NAMALWA (cell line): ENCODE data around the gene NELFE.
A peak's percentile ranks its signal among the peaks of the same experiment; 100 is the strongest.
"Not testable (repeated sequence)": the region's sequence is repeated elsewhere in the genome, so short reads cannot be mapped to it uniquely, and the experiment has no call there.

Experiments used
- DNase-seq: peaks from one replicate; pipeline ENCODE4 v3.0.0-alpha.2; 2015; ENCODE audit warnings: low spot score

The NELFE gene, protein sequence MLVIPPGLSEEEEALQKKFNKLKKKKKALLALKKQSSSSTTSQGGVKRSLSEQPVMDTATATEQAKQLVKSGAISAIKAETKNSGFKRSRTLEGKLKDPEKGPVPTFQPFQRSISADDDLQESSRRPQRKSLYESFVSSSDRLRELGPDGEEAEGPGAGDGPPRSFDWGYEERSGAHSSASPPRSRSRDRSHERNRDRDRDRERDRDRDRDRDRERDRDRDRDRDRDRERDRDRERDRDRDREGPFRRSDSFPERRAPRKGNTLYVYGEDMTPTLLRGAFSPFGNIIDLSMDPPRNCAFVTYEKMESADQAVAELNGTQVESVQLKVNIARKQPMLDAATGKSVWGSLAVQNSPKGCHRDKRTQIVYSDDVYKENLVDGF

DNA sequence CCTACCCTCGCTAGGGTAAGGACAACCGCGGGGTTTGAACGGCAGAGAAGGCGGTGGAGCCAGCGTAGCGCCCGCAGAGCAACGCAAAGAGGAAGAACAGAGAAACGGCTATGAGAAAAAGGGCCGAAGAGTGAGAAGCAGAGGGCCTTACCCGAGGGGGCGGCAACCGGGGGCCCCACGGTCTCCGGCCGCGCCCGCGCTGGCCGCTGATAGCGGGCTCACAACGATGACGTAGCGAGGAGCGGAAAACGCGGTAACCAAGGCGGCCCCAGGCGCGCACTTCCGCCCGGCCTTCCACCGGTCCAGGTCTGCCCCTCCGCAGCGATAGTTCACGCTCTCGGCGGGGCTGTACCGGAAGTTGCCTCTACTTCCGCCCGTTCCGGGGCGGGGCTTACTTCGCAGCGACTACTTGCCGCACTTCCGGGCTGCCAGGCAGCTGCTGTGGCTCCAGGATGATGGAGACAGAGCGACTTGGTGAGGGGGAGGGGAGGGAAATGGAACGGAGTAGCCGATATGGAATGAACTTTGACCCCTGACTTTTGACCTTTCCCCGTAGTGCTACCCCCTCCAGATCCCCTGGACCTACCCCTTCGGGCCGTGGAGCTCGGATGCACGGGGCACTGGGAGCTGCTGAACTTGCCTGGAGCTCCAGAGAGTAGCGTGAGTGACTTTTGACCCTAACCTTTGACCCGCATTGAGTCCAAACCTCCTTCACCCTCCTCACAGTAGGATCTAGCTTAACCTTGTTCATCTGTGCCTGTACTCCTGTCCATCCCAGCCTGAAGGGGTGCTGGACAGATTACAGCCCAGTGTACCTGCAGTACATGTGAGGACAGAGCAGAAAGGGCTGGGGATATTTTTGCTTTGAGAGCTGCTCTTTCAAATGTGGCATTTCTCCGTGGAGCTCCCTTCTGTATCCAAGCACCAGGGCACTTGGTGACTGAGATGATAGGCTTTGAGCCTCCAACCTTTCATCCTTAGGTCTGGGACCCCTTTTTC is at the start of gene NELFE, which contains the start of gene SKIC2:
TSS of gene NELFE (minus strand) at position 231 of the 999 bp plus-strand sequence. CDS start 525 bp downstream, outside the sequence.
TSS of gene SKIC2 (plus strand) at position 435 of the 999 bp plus-strand sequence. CDS start at position 453, 18 bp downstream.
- DNase-seq, result peak; percentile 98

GRCh38 chr6:32008037-32008436 is 49.3 kb upstream of the NELFE start:
- not testable (repeated sequence) for DNase-seq

- not testable (repeated sequence) for DNase-seq
Observed at GRCh38 chr6:32007086-32007485, 48.3 kb upstream of the NELFE start.

DNA sequence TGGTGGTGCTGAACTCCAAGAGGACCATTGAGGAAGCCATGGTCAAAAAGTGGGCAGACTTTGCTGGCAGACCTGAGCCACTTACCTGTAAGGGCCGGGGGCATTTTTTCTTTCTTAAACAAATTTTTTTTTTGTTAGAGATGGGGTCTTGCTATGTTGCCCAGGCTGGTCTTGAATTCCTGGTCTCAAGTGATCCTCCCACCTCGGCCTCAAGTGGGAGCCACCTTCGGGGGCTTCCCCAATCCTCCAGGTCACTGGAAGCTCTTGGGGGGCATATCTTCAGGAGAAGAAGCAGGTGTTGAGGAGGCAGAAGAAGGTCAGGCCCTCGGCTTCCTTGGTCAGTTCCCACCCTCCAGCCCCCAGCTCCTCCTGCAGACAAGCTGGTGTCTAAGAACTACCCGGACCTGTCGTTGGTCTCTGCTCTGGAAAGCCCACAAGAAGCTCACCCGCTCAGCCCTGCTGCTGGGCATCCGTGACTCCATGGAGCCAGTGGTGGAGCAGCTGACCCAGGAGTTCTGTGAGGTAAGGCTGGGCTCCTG is 47.3 kb upstream of the NELFE start:
- DNase-seq, result not testable (repeated sequence)

DNA sequence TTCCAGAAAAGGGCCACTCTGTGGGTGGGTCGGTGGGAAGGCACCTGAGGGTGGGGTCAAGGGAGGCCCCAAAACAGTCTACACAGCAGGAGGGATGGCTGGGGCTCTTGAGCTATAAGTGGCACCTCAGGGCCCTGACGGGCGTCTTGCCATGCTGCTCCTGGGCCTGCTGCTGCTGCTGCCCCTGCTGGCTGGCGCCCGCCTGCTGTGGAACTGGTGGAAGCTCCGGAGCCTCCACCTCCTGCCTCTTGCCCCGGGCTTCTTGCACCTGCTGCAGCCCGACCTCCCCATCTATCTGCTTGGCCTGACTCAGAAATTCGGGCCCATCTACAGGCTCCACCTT is 46.7 kb upstream of the NELFE start:
- DNase-seq, result not testable (repeated sequence)

DNA sequence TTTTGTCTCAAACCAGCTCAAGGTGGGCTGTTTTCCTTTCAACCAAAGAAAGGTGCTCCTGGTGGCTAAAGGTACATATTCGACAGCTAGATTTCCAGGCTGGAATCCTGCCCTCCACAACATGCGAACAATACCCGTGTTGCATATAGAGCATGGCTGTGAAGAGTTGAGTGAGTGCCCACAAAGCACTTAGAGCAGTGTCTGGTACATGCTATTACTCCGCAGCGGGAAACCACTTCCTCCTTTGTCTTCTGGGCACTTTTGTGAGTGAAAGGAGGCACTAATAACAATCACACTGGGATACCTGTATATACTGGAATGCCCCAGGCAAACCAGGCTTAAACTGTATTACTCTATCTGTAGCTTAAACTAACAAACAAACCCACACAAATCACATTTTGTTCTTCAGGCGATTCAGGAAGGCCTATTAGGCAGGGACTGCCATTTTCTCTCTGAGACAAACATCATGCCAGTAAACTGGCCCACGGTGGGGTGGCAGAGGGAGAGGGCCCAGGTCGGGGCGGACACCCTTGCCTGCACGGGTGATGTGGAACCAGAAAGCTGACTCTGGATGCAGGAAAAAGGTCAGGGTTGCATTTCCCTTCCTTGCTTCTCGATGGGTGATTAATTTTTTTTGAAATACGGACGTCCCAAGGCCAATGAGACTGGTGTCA is 46.2 kb upstream of the NELFE start:
- DNase-seq, result not testable (repeated sequence)

- not testable (repeated sequence) for DNase-seq
Observed at GRCh38 chr6:32004393-32004792, 45.6 kb upstream of the NELFE start.

DNA sequence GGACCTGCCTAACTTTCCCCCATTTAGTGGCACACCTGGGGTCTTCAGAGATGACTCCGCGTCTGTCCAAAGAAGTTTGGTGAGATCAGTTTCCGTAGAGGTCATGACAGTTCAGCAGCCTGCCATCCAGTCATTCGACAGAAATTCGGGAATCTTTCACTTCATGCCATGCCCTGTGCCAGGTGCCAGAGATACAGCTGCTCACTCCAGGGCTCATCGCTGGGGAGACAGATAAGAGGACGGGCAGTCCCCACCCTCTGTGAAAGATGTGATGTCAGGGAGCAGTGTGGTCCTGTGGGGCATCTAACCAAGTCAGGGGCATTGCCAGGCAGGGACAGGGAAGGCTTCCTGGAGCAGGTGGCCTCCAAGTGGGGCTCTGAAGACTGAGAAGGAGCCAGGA is 44.5 kb upstream of the NELFE start:
- not testable (repeated sequence) for DNase-seq

GRCh38 chr6:32002546-32003268 is 43.9 kb upstream of the NELFE start:
- DNase-seq, result not testable (repeated sequence)

DNA sequence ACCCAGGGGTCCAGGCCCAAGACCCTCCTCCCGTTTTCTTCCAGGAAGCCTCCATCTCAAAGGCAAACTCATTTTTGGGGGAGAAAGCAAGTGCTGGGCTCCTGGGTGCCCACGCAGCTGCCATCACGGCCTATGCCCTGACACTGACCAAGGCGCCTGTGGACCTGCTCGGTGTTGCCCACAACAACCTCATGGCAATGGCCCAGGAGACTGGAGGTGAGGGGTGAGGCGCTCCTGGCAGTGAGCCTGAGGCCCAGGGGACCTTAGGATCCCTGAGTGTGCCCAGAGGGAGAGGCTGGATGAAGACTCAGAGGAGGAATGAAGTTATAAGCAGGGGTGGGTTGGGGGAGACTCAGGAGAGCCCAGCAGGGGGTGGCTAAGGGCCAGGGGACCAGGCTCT is 37.6 kb upstream of the NELFE start:
- not testable (repeated sequence) for DNase-seq

DNA sequence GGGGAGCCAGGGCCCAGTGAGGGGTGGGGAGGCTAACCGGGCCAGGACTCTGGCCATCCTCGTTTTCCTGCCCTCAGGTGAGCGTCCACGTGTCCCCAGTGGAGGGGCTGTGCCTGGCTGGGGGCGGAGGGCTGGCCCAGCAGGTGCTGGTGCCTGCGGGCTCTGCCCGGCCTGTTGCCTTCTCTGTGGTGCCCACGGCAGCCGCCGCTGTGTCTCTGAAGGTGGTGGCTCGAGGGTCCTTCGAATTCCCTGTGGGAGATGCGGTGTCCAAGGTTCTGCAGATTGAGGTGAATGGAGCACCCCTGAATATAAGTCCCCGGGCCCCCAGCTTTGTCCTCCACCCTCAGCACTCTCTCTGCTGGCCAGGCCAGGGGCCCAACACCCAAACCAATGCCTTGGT is 35.6 kb upstream of the NELFE start:
- DNase-seq, result not testable (repeated sequence)

- not testable (repeated sequence) for DNase-seq
Observed at GRCh38 chr6:31989363-31989762, 30.6 kb upstream of the NELFE start.

DNA sequence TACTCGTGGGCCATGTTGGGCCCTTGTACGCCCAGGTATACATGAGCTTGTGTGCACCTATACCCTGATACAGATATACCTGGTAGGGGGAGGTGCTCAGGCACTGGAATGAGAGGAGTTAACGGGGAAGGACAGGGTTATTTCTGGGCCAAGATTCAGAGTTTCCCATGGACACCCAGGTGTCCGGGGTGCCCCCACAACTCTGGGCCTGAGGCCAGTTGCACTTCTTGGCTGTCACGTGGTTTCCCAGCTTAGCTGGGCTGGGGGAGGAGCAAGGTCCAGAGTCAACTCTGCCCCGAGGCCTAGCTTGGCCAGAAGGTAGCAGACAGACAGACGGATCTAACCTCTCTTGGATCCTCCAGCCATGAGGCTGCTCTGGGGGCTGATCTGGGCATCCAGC is 23.0 kb upstream of the NELFE start, which contains the start of gene C4A:
TSS of gene C4A (plus strand) at position 314 of the 400 bp plus-strand sequence. CDS start at position 365, 51 bp downstream.
- DNase-seq, result not testable (repeated sequence)

- not testable (repeated sequence) for DNase-seq
Observed at GRCh38 chr6:31980998-31981397, 22.2 kb upstream of the NELFE start.

DNA sequence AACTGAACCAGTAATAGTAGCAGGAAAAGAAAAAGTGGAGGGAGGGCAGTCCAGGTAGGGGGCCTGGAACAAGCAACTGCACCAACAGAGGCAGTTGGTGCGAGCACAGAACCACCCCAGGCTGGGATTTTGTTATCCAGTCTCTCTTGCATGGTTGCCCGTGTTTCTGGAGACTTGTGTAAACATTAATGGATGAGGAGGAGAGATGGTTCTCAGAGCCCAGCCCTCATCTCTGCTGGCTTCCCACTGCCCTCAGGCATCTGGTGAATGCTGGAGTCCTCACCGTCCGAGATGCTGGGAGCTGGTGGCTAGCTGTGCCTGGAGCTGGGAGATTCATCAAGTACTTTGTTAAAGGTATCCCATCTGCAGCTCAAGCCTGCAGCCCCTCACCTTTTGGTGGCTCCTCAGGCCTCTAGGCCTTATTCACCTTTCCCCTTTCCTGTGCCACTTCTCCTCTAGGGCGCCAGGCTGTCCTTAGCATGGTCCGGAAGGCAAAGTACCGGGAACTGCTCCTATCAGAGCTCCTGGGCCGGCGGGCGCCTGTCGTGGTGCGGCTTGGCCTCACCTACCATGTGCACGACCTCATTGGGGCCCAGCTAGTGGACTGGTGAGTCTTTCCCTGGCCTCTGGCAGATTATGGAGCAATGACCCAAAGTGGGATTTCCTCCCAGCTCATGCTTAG is 21.6 kb upstream of the NELFE start:
- DNase-seq, result not testable (repeated sequence)

GRCh38 chr6:31979238-31979898 is 20.6 kb upstream of the NELFE start:
- DNase-seq, result no peak

DNA sequence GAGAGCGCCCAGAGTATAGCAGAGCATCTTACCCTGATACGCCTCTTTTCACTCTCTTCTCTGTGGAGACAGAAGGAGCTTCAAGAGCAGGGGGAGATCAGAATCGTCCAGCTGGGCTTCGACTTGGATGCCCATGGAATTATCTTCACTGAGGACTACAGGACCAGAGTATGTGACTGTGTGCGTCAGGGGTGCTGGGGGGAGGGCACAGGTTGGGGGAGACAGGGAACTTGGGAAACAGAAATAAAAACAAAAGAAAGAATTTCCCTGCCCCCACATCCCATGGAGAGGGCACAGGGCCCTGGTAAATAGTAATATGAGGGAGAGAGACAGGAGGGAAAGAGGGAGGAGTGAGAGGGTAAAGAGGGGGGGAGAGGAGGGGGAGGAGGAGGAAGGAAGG is 20.1 kb upstream of the NELFE start:
- DNase-seq, result no peak

DNA sequence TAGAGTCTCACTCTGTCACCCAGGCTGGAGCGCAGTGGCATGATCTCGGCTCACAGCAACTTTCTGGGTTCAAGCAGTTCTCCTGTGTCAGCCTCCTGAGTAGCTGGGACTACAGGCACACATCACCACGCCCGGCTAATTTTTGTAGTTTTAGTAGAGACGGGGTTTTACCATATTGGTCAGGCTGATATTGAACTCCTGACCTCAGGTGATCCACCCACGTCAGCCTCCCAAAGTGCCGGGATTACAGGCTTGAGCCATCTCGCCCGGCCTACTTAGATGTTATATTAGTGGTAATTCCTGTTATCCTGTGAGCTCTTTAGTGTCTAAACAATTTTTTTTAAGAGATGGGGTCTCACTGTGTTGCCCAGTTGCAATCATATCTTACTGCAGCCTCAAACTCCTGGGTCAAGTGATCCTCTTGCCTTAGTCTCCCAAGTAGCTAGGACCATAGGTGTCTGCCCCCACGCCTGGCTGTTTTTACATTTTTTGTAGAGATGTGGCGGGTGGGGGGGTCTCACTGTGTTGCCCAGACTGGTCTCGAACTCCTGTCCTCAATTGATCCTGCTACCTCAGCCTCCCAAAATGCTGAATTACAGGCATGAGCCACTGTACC is 19.2 kb upstream of the NELFE start:
- DNase-seq, result no peak

GRCh38 chr6:31976065-31976464 is 17.3 kb upstream of the NELFE start:
- DNase-seq, result not testable (repeated sequence)
